ENCODE data around the gene MRPS24. TPM values are rescaled to one million over a fixed set of nuclear protein-coding genes. Genes with fewer than 3 reads are reported as not detected.
A peak's percentile ranks its signal among the peaks of the same experiment; 100 is the strongest.

The MRPS24 gene
- polyA plus RNA-seq = 94.8 to 113 TPM (median 104 TPM) in 3 replicates
- 13.2 TPM for polyA plus RNA-seq (2011; ENCODE audit: low read depth)
- 104 and 130 TPM in 2 replicates for polyA plus RNA-seq (2011; cell fraction: cytosol; rRNA removed)
- 43.7 and 45.5 TPM in 2 replicates for polyA plus RNA-seq (2011; cell fraction: nucleus; rRNA removed)
- polyA plus RNA-seq (2012; ENCODE audit: low replicate concordance) = 131 and 155 TPM in 2 replicates
- 41.1 to 74.9 TPM (median 48.0 TPM) in 3 replicates for polyA minus RNA-seq
- 110 TPM for polyA minus RNA-seq (2011; cell fraction: cytosol; rRNA and poly(A)+ RNA removed)
- polyA minus RNA-seq (2011; cell fraction: nucleus; rRNA and poly(A)+ RNA removed) = 10.4 and 12.5 TPM in 2 replicates

- Histone ChIP-seq H3K27ac (ENCODE audit: control insufficient read depth, insufficient read depth, low read length) (peak within 1 kb of the TSS; percentile 97), H3K9me3 (ENCODE audit: control insufficient read depth, low read depth, low read length) (peaks cover 4% of the 10 kb centered on the region), H4K20me1 (ENCODE audit: control insufficient read depth, extremely low read depth, insufficient read depth, low read length) (no peaks in the 10 kb centered on the region), H3K79me2 (ENCODE audit: control insufficient read depth, insufficient read depth, low read length) (peaks cover 8% of the 10 kb centered on the region), H3K9me1 (ENCODE audit: control insufficient read depth, extremely low read depth, insufficient read depth, low read length) (no peaks in the 10 kb centered on the region), H3K36me3 (ENCODE audit: control insufficient read depth in 2 of 2, extremely low read depth in 1 of 2, insufficient read depth in 2 of 2, low read length in 2 of 2) (peaks cover 10 to 12% of the 10 kb centered on the region in 2 experiments), H3K4me1 (ENCODE audit: control insufficient read depth, extremely low read depth, insufficient read depth, low read length) (peaks cover 43% of the 10 kb centered on the region), H3K4me2 (ENCODE audit: control insufficient read depth, extremely low read depth, insufficient read depth, low read depth, low read length) (peak within 1 kb of the TSS; percentile 98), H3K4me3 (ENCODE audit: control insufficient read depth in 2 of 3, extremely low read depth in 1 of 3, insufficient read depth in 2 of 3, low read depth in 1 of 3, low read length in 3 of 3) (peak within 1 kb of the TSS; percentile 67 to 84 (median 76)), H3K27me3 (ENCODE audit: control insufficient read depth, extremely low read depth, insufficient read depth, low read length) (no peaks in the 10 kb centered on the region), H3K9ac (ENCODE audit: control insufficient read depth, extremely low read depth, insufficient read depth, low read length) (peak within 1 kb of the TSS; percentile 92), H2AFZ (ENCODE audit: control insufficient read depth, low read length) (peak within 1 kb of the TSS; percentile 97)
- DNase-seq (ENCODE audit: low read depth, low spot score) = peak; percentile 57
- no peak for TF ChIP-seq CTCF (optimal IDR thresholded peaks at IDR 0.05 in 1 of 3, IDR thresholded peaks at IDR 0.05 in 1 of 3, conservative IDR thresholded peaks at IDR 0.05 in 1 of 3; ENCODE audit: extremely low read depth in 1 of 3, insufficient read depth in 2 of 3, low read length in 3 of 3)
- no peak for TF ChIP-seq EZH2 (IDR thresholded peaks at IDR 0.05; ENCODE audit: low read length)
- dilution Hi-C loops (cut with MboI; ENCODE audit: extremely low pct_ligation_motif_present, low sequenced_read_pairs) = no loop called here
- FAIRE-seq = no peak
Observed at GRCh38 chr7:43869006-43869866, at the start of gene MRPS24. Gene MRPS24 (minus strand): TSS chr7:43869517. CDS start chr7:43869495, 22 bp downstream.

- Histone ChIP-seq H3K9me3 (ENCODE audit: control insufficient read depth, low read depth, low read length) (no peaks in the 10 kb centered on the region), H3K27ac (ENCODE audit: control insufficient read depth, insufficient read depth, low read length) (no peak overlapping the region), H3K9ac (ENCODE audit: control insufficient read depth, extremely low read depth, insufficient read depth, low read length) (no peak overlapping the region), H4K20me1 (ENCODE audit: control insufficient read depth, extremely low read depth, insufficient read depth, low read length) (no peaks in the 10 kb centered on the region), H2AFZ (ENCODE audit: control insufficient read depth, low read length) (no peak overlapping the region), H3K9me1 (ENCODE audit: control insufficient read depth, extremely low read depth, insufficient read depth, low read length) (no peaks in the 10 kb centered on the region), H3K36me3 (ENCODE audit: control insufficient read depth in 2 of 2, extremely low read depth in 1 of 2, insufficient read depth in 2 of 2, low read length in 2 of 2) (peaks cover 0 to 3% of the 10 kb centered on the region in 2 experiments), H3K27me3 (ENCODE audit: control insufficient read depth, extremely low read depth, insufficient read depth, low read length) (no peaks in the 10 kb centered on the region), H3K4me1 (ENCODE audit: control insufficient read depth, extremely low read depth, insufficient read depth, low read length) (no peaks in the 10 kb centered on the region), H3K4me3 (ENCODE audit: control insufficient read depth in 2 of 3, extremely low read depth in 1 of 3, insufficient read depth in 2 of 3, low read depth in 1 of 3, low read length in 3 of 3) (no peak overlapping the region), H3K4me2 (ENCODE audit: control insufficient read depth, extremely low read depth, insufficient read depth, low read depth, low read length) (no peak overlapping the region), H3K79me2 (ENCODE audit: control insufficient read depth, insufficient read depth, low read length) (no peaks in the 10 kb centered on the region)
- dilution Hi-C loops (cut with MboI; ENCODE audit: extremely low pct_ligation_motif_present, low sequenced_read_pairs) = no loop called here
- TF ChIP-seq CTCF (optimal IDR thresholded peaks at IDR 0.05 in 1 of 3, IDR thresholded peaks at IDR 0.05 in 1 of 3, conservative IDR thresholded peaks at IDR 0.05 in 1 of 3; ENCODE audit: extremely low read depth in 1 of 3, insufficient read depth in 2 of 3, low read length in 3 of 3) (no peak), EZH2 (IDR thresholded peaks at IDR 0.05; ENCODE audit: low read length) (no peak)
- no peak for DNase-seq (ENCODE audit: low read depth, low spot score)
- FAIRE-seq = no peak
Observed at GRCh38 chr7:43915907-43916306, 46.6 kb upstream of the MRPS24 start.
